Fibroblast of lung (primary cell): ENCODE measurements around the gene MID1.

Experiments used
- CTCF ChIP-seq, 2 donors: IDR thresholded peaks in 1 of 2; conservative IDR thresholded peaks in 1 of 2; 1 replicate in 1 of 2; 2 replicates in 1 of 2; pipeline ENCODE4 v1.5.1; 2011 to 2012; ENCODE audit warnings: low read length in 2 of 2, control low read depth in 1 of 2, inconsistent platforms in 1 of 2, low read depth in 1 of 2, mild to moderate bottlenecking in 1 of 2
- EZH2 ChIP-seq: IDR thresholded peaks from 2 replicates; pipeline ENCODE4 v1.5.1; 2012; ENCODE audit warnings: low read length, control low read depth, mild to moderate bottlenecking; ENCODE audit errors: missing control alignments

- no peak for TF ChIP-seq CTCF (conservative IDR thresholded peaks at IDR 0.05 in 1 of 2, IDR thresholded peaks at IDR 0.05 in 1 of 2; ENCODE audit: low read depth in 1 of 2, low read length in 2 of 2)
- TF ChIP-seq EZH2, result no peak
Measured at GRCh38 chrX:10548688-10549087, 71.7 kb downstream of the MID1 start.
